Duodenal mucosa (tissue), 2 donors: ENCODE results near the gene STK17B.
"Not testable (repeated sequence)": the region's sequence is repeated elsewhere in the genome, so short reads cannot be mapped to it uniquely, and the experiment has no call there.

Source experiments
- H3K27ac ChIP-seq: one replicate; pipeline ENCODE4 v1.7.0; 2013; ENCODE audit warnings: low read depth, low read length
- H3K27me3 ChIP-seq, 2 donors: one replicate each; pipeline ENCODE4 v1.7.0; 2013; ENCODE audit warnings: low read length in 2 of 2, control low read depth in 1 of 2; ENCODE audit not compliant: insufficient read depth in 2 of 2, control insufficient read depth in 1 of 2
- H3K36me3 ChIP-seq, 2 donors: one replicate each; pipeline ENCODE4 v1.7.0; 2013; ENCODE audit warnings: low read length in 2 of 2, control low read depth in 1 of 2; ENCODE audit not compliant: insufficient read depth in 2 of 2, control insufficient read depth in 1 of 2
- H3K4me1 ChIP-seq, 2 donors: one replicate each; pipeline ENCODE4 v1.7.0; 2013; ENCODE audit warnings: low read length in 2 of 2, control low read depth in 1 of 2; ENCODE audit not compliant: insufficient read depth in 2 of 2, control insufficient read depth in 1 of 2
- H3K4me3 ChIP-seq, 2 donors: one replicate each; pipeline ENCODE4 v1.7.0; 2013; ENCODE audit warnings: low read length in 2 of 2, low read depth in 1 of 2
- H3K9ac ChIP-seq, 2 donors: one replicate each; pipeline ENCODE4 v1.7.0; 2013; ENCODE audit warnings: low read length in 2 of 2, low read depth in 1 of 2
- H3K9me3 ChIP-seq, 2 donors: one replicate each; pipeline ENCODE4 v1.7.0; 2013; ENCODE audit warnings: low read length in 2 of 2, control low read depth in 1 of 2; ENCODE audit not compliant: control insufficient read depth in 1 of 2

The STK17B gene

GRCh38 chr2:196205881-196206435 lies 34.6 kb upstream of the STK17B start:
- H3K9me3 ChIP-seq = no peaks in the 10 kb centered on the region
- H3K9ac ChIP-seq = no peak overlapping the region
- no peak overlapping the region for H3K27ac ChIP-seq
- no peaks in the 10 kb centered on the region for H3K36me3 ChIP-seq
- peaks cover 0 to 8% of the 10 kb centered on the region in 2 donors for H3K4me1 ChIP-seq
- H3K4me3 ChIP-seq = no peak overlapping the region
- no peaks in the 10 kb centered on the region for H3K27me3 ChIP-seq

GRCh38 chr2:196205011-196205766 lies 33.8 kb upstream of the STK17B start:
- Histone ChIP-seq H3K36me3 (no peaks in the 10 kb centered on the region), H3K9ac (no peak overlapping the region), H3K27me3 (no peaks in the 10 kb centered on the region), H3K4me1 (peaks cover 0 to 8% of the 10 kb centered on the region in 2 donors), H3K4me3 (no peak overlapping the region), H3K9me3 (no peaks in the 10 kb centered on the region), H3K27ac (no peak overlapping the region)

GRCh38 chr2:196201229-196202009 lies 30.0 kb upstream of the STK17B start:
- H3K27ac ChIP-seq = no peak overlapping the region

GRCh38 chr2:196200557-196200956 lies 29.2 kb upstream of the STK17B start:
- Histone ChIP-seq H3K4me1 (peaks cover 0 to 8% of the 10 kb centered on the region in 2 donors), H3K27me3 (no peaks in the 10 kb centered on the region), H3K36me3 (no peaks in the 10 kb centered on the region), H3K9ac (no peak overlapping the region), H3K4me3 (no peak overlapping the region), H3K9me3 (no peaks in the 10 kb centered on the region), H3K27ac (no peak overlapping the region)

More at GRCh38 chr2:196201229-196202009, 30.0 kb upstream of the STK17B start:
- no peaks in the 10 kb centered on the region for H3K27me3 ChIP-seq
- H3K4me3 ChIP-seq = no peak overlapping the region
- no peaks in the 10 kb centered on the region for H3K9me3 ChIP-seq
- H3K4me1 ChIP-seq = peaks cover 0 to 8% of the 10 kb centered on the region in 2 donors
- H3K9ac ChIP-seq = no peak overlapping the region
- no peaks in the 10 kb centered on the region for H3K36me3 ChIP-seq

- no peak overlapping the region for H3K9ac ChIP-seq
- H3K4me1 ChIP-seq = no peaks in the 10 kb centered on the region
- H3K4me3 ChIP-seq = no peak overlapping the region
- H3K9me3 ChIP-seq = no peaks in the 10 kb centered on the region
- H3K27ac ChIP-seq = no peak overlapping the region
- no peaks in the 10 kb centered on the region for H3K36me3 ChIP-seq
- H3K27me3 ChIP-seq = no peaks in the 10 kb centered on the region
These were observed 24.4 kb upstream of the STK17B start for GRCh38 chr2:196195758-196196157.

- H3K9me3 ChIP-seq = no peaks in the 10 kb centered on the region
- no peak overlapping the region for H3K4me3 ChIP-seq
- H3K27me3 ChIP-seq = no peaks in the 10 kb centered on the region
- H3K4me1 ChIP-seq = no peaks in the 10 kb centered on the region
- H3K9ac ChIP-seq = no peak overlapping the region
- no peaks in the 10 kb centered on the region for H3K36me3 ChIP-seq
- no peak overlapping the region for H3K27ac ChIP-seq
These were observed 23.9 kb upstream of the STK17B start for GRCh38 chr2:196195302-196195701.

- H3K36me3 ChIP-seq = no peaks in the 10 kb centered on the region
- no peak overlapping the region for H3K27ac ChIP-seq
- H3K9me3 ChIP-seq = no peaks in the 10 kb centered on the region
- no peak overlapping the region for H3K4me3 ChIP-seq
- H3K27me3 ChIP-seq = no peaks in the 10 kb centered on the region
- no peak overlapping the region for H3K9ac ChIP-seq
- no peaks in the 10 kb centered on the region for H3K4me1 ChIP-seq
These were observed 20.2 kb upstream of the STK17B start for GRCh38 chr2:196191541-196191940.

- H3K4me3 ChIP-seq = no peak overlapping the region
- H3K36me3 ChIP-seq = no peaks in the 10 kb centered on the region
- no peaks in the 10 kb centered on the region for H3K27me3 ChIP-seq
- H3K4me1 ChIP-seq = peaks cover under 1 to 1% of the 10 kb centered on the region in 2 donors
- no peak overlapping the region for H3K9ac ChIP-seq
- H3K27ac ChIP-seq = no peak overlapping the region
- no peaks in the 10 kb centered on the region for H3K9me3 ChIP-seq
These were observed 16.6 kb upstream of the STK17B start for GRCh38 chr2:196187898-196188458.

GRCh38 chr2:196187175-196187700 lies 15.9 kb upstream of the STK17B start:
- not testable (repeated sequence) for H3K9ac ChIP-seq, H3K27ac ChIP-seq, H3K36me3 ChIP-seq, H3K9me3 ChIP-seq, H3K4me3 ChIP-seq, H3K4me1 ChIP-seq, H3K27me3 ChIP-seq
